HL-60 (cell line): ENCODE results near the gene TUT1.

Source experiments
- DNase-seq, 2 experiments: peaks; one replicate each; pipeline ENCODE4 v3.0.0-alpha.2; 2010 to 2020; ENCODE audit warnings: low read depth in 1 of 2, low spot score in 1 of 2
- H3K27ac ChIP-seq: fragments of 250-450 bp; sonication (Bioruptor Pico); replicated peaks from 2 replicates; pipeline ENCODE4 v1.5.1; 2020; ENCODE audit warnings: mild to moderate bottlenecking, moderate library complexity
- H3K27me3 ChIP-seq: fragments of 250-450 bp; sonication (Bioruptor Pico); 2 replicates; pipeline ENCODE4 v1.5.1; 2021; ENCODE audit warnings: mild to moderate bottlenecking, moderate library complexity; ENCODE audit not compliant: insufficient read depth, poor library complexity, severe bottlenecking
- H3K4me3 ChIP-seq: replicated peaks from 2 replicates; pipeline ENCODE4 v1.5.1; 2011; ENCODE audit warnings: mild to moderate bottlenecking, control low read depth, low read length; ENCODE audit not compliant: insufficient read depth
- GABPA ChIP-seq: IDR thresholded peaks from 2 replicates; pipeline ENCODE4 v1.6.1; 2012; ENCODE audit warnings: low read depth
- POLR2AphosphoS5 ChIP-seq: IDR thresholded peaks from 2 replicates; pipeline ENCODE4 v1.6.1; 2012; ENCODE audit warnings: low read depth
- REST ChIP-seq: IDR thresholded peaks from 2 replicates; pipeline ENCODE4 v1.6.1; 2012; ENCODE audit warnings: low read depth; ENCODE audit not compliant: insufficient replicate concordance
- SPI1 ChIP-seq: IDR thresholded peaks from 2 replicates; pipeline ENCODE4 v1.6.1; 2012; ENCODE audit warnings: low read depth, mild to moderate bottlenecking, borderline replicate concordance
- microRNA-seq: library from miRNA; unstranded; fragments of <30 nt; microRNA quantifications from one replicate; pipeline ENCODE4, GENCODE V29; 2018
- TF ChIP-seq, protein P1 (sequence below): IDR thresholded peaks from one replicate; pipeline ENCODE4 v1.5.1; 2011; ENCODE audit warnings: low read length, control low read depth, inconsistent platforms; ENCODE audit not compliant: insufficient read depth

TUT1 gene

DNA sequence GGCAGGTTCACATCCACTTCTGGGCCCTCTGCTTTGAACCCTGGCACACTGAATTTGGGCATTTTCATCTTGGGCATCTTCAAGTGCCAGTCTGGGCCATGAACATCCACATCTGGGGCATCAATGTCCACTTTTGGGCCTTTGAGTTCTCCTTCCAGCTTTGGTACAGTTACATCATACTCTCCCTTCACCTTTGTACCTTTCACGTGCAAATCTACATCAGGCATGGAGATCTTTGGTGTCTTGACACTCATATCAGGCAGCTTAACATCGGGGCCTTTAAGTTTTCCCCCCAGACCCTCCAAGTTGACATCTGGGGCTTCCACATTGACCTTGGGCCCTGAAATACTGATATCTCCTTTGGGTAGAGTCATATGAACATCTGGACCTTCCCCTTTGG is 59.2 kb downstream of the TUT1 start:
- no peaks in the 10 kb centered on the region for H3K27me3 ChIP-seq
- no peak for DNase-seq

More for the DNA sequence above, 59.2 kb downstream of the TUT1 start:
- Histone ChIP-seq H3K4me3 (no peak overlapping the region), H3K27ac (no peak overlapping the region)
- TF ChIP-seq SPI1 (no peak), GABPA (no peak), POLR2AphosphoS5 (no peak), REST (no peak)
- TF ChIP-seq, protein P1, sequence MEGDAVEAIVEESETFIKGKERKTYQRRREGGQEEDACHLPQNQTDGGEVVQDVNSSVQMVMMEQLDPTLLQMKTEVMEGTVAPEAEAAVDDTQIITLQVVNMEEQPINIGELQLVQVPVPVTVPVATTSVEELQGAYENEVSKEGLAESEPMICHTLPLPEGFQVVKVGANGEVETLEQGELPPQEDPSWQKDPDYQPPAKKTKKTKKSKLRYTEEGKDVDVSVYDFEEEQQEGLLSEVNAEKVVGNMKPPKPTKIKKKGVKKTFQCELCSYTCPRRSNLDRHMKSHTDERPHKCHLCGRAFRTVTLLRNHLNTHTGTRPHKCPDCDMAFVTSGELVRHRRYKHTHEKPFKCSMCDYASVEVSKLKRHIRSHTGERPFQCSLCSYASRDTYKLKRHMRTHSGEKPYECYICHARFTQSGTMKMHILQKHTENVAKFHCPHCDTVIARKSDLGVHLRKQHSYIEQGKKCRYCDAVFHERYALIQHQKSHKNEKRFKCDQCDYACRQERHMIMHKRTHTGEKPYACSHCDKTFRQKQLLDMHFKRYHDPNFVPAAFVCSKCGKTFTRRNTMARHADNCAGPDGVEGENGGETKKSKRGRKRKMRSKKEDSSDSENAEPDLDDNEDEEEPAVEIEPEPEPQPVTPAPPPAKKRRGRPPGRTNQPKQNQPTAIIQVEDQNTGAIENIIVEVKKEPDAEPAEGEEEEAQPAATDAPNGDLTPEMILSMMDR, result no peak

Small RNA genes within 50 kb of the gene (microRNA-seq; reads per million reads assigned to microRNA genes)
- gene MIR6747, result 1.8 reads per million
